NCI-H1436 treated with DMSO at 0.1 percent for 48 hours (cell line): Measurements from ENCODE around the gene RNF111.
"Not testable (repeated sequence)": the region's sequence is repeated elsewhere in the genome, so short reads cannot be mapped to it uniquely, and the experiment has no call there.

Source experiments
- DNase-seq: peaks from one replicate; lab custom pipeline; 2025; lab: John Stamatoyannopoulos, UW

Gene RNF111

GRCh38 chr15:59000251-59000650, 12.8 kb downstream of the RNF111 start:
- not testable (repeated sequence) for DNase-seq

GRCh38 chr15:59001946-59002345, 14.5 kb downstream of the RNF111 start:
- no peak for DNase-seq

GRCh38 chr15:59002418-59002859, 15.0 kb downstream of the RNF111 start:
- DNase-seq, result no peak

DNA sequence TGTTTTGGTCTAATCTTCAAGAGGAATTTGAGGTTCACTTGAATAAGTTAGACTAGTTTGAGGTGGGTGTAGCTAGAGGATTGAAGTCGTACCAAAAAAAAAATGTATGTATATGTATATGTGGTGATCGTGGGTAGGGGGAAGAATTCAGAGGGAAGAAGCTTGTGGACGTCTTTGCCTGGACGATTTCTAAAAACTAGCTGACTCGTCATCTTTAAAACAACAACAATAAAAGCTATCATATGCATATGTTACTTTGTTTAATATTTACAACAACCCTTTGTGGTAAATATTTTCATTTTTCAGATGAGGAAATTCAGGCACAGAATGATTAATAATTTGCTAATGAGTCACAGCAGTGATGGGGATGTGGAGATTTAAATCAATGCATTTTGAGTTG, 18.1 kb downstream of the RNF111 start:
- no peak for DNase-seq

DNA sequence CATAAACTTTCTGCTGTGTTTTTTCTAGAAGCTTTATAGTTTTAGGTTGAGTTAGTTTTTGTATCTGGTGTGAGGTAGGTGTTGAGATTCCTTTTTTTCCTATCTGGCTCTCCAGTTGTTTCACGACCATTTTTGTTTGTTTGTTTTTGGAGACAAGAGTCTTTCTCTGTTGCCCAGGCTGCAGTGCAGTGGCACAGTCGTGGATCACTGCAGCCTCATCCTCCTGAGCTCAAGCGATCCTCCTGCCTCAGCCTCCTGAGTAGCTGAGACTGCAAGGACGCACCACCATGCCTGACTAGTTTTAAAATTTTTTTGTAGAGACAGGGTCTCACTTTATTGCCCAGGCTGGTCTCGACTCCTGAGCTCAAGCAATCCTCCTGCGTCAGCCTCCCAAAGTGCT, 20.6 kb downstream of the RNF111 start:
- no peak for DNase-seq

GRCh38 chr15:59011262-59011952, 23.9 kb downstream of the RNF111 start:
- DNase-seq, result no peak

DNA sequence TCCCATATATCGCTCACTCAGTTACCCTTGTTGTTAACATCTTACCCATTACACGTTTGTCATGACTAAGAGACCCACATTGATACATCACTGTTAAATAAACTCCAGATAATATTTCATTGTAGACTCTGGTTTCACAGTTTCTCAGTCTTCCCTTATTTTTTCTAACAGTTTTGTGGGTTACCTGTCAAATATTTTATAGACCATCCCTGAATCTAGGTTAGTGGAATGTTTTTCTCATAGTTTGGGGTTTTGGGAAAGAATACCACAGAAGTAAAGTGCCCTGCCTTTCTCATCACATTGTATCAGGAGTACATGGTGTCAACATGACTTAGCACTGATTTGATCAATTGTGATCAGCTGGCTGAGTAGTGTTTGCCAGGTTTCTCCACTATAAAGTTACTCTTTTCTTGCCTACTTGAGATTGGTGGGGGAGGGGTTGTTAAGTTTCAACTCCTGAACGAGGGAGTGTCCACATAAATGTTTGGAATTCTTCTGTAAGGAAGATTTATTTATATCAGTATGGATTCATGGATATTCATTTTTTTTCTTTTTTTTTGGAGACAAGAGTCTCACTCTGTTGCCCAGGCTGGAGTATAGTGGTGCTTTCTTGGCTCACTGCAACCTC, 25.9 kb downstream of the RNF111 start:
- DNase-seq, result no peak

DNA sequence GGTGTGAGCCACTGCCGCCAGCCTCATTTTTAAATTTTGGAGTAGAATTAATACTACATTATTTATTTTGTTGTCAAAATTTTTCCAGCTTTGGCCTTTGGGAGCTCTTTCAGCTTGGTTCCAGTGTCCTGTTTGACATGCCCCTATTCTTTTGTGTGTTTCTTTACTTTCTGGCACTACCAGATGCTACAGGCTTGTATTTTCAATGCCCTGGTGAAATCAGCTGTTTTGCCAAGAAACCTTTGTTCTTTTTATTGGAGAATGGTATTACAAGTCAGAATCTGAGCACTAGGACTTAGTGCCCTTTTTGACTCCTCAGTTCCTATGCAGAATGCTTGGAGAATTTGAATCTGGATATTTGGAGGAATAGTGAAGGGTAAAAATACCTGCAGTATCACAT, 26.6 kb downstream of the RNF111 start:
- DNase-seq, result no peak

- no peak for DNase-seq
These were observed 30.0 kb downstream of the RNF111 start for GRCh38 chr15:59017449-59017848.

DNA sequence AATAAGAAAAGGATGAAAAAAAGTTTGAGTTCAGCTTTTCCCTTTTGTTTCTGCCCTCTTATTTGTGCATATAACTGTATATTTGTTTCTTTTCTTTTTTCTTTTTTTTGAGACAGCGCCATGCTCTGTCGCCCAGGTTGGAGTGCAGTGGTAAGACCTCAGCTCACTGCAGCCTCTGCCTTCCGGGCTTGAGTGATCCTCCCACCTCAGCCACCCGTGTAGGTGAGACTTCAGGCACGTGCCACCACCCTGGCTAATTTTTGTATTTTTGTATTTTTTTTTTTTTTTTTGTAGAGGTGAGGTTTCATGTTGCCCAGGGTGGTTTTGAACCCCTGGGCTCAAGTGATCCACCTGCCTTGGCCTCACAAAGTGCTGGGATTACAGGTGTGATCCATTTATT, 31.4 kb downstream of the RNF111 start:
- DNase-seq, result no peak

- DNase-seq, result no peak
These were observed 32.9 kb downstream of the RNF111 start for GRCh38 chr15:59020322-59020721.

DNA sequence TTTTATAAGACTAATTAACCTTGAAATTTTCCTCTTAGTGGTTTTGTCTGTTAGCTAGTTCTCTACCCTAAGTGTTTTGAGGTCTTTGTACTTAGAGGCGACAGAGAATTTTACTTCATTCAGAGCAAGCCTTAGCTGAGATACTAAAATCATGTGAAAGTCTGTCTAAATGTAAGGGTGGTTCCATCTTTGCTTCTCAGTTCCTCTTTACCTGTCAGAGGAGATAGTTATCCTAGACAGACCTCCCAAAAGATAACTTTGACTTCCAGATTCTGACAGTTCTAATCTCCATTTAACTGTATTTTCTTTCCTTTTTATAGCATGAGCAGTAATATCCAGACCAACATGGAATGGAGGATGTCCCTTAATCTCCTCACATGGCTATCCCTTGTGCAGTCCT, 34.7 kb downstream of the RNF111 start:
- DNase-seq, result no peak

DNA sequence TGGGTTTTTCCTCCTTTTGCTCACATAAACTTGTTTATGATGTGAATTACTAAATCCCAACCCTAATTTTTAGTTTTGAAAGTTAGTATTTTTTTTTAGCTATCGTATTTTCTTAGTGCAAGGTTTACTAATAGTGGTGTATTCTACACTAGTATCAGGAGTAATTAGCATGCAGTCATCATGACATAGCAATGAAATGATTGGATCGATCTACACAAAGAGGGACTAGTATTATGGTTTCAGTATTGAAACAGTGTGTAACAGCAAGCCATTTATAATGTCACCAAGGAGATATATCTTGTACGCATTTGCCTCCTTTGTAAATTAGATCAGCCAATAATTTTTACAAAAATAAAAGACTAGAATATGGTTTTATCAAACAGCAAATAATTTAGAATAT, 38.7 kb downstream of the RNF111 start:
- DNase-seq, result no peak

- DNase-seq, result no peak
These were observed 41.0 kb downstream of the RNF111 start for GRCh38 chr15:59028387-59028955.

DNA sequence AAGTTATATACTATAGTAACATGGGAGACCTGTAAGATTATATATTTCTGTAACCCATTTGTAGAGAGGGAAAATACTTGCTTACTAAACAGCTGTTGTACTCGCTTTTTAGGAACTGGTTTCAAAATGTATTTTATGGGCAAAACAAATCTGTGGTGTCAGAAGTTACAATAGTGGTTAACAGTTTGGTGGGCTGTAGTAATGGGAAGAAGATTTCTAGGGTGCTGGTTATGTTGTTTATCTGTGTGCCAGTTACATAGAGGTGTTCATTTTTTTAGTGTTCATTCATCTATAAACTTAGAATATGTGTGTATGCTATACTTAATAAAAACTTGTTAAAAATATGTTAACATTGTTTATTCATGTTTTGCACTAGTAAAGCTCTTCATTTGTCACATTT, 42.1 kb downstream of the RNF111 start:
- no peak for DNase-seq

DNA sequence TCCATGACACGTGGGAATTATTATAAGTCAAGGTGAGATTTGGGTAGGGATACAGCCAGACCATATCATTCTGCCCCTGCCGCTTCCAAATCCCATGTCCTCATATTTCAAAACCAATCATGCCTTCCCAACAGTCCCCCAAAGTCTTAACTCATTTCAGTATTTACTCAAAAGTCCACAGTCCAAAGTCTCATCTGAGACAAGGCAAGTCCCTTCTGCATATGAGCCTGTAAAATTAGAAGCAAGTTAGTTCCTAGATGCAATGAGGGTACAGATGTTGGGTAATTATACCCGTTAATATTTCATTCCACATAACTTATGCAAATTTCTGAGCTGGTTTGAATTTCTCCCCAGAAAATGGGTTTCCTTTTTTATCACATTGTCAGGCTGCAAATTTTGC, 47.7 kb downstream of the RNF111 start:
- no peak for DNase-seq

DNA sequence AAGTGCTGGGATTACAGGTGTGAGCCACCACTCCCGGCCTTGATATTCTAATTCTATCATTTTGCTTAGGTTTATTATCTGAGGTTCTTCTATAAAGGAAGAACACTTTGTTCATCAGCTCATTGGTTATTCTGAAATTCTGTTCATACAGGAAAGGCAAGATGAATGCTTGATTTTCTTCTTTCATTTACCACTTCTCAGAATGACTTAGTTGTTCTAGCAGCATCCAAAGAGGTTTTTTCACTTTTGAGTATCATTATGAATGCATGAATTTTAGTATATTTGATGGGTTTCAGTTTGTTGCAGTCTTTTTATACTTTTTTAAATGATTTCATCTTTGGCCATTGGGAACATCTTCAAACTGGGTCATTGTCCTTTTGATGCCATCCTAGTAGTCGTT, 51.8 kb downstream of the RNF111 start:
- no peak for DNase-seq

DNA sequence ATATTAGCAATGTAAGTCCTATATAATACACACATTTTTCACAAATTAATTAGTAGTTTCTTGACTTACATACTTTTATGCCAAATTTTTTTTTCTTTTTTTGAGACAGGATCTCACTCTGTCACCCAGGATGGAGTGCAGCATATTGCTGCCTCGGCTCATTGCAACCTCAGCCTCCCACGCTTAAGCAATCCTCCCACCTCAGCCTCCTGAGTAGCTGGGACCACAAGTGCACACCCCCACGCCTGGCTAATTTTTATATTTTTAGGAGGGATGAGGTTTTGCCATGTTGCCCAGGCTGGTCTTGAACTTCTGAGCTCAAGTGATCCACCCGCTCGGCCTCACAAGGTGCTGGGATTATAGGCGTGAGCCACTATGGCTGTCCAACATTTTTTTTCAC, 54.6 kb downstream of the RNF111 start:
- DNase-seq, result no peak

GRCh38 chr15:59048897-59049296, 61.4 kb downstream of the RNF111 start:
- DNase-seq, result no peak

- no peak for DNase-seq
These were observed 64.7 kb downstream of the RNF111 start for GRCh38 chr15:59051873-59052861.

- DNase-seq, result no peak
These were observed 65.5 kb downstream of the RNF111 start for GRCh38 chr15:59052915-59053407.

DNA sequence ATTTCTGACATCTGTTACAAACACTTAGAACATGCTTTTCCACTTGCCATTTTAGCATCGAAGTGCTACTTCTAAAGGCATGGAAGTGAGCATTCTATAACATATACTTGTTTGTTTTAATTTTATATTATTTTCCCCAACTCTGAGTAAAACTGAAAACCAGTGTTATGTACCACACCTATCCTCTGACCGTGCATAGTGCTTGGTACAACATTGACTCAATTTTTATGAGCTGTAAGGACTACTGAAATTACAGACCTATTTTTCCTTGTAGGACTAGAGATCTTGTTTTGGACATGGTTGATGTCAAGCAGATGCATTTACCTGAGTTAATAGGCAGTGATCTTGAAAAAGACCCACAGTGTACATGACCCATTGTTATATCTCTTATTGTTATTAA, 66.0 kb downstream of the RNF111 start:
- no peak for DNase-seq
